Activated naive CD4-positive, alpha-beta T cell treated with Interleukin-2 at 50 U/mL for 16 hours (primary cell): ENCODE data around the gene PCDH11Y.
"Not testable (repeated sequence)": the region's sequence is repeated elsewhere in the genome, so short reads cannot be mapped to it uniquely, and the experiment has no call there.

Source experiments
- DNase-seq: peaks from one replicate; pipeline ENCODE4 v3.0.0-alpha.2; 2020

Gene PCDH11Y, protein sequence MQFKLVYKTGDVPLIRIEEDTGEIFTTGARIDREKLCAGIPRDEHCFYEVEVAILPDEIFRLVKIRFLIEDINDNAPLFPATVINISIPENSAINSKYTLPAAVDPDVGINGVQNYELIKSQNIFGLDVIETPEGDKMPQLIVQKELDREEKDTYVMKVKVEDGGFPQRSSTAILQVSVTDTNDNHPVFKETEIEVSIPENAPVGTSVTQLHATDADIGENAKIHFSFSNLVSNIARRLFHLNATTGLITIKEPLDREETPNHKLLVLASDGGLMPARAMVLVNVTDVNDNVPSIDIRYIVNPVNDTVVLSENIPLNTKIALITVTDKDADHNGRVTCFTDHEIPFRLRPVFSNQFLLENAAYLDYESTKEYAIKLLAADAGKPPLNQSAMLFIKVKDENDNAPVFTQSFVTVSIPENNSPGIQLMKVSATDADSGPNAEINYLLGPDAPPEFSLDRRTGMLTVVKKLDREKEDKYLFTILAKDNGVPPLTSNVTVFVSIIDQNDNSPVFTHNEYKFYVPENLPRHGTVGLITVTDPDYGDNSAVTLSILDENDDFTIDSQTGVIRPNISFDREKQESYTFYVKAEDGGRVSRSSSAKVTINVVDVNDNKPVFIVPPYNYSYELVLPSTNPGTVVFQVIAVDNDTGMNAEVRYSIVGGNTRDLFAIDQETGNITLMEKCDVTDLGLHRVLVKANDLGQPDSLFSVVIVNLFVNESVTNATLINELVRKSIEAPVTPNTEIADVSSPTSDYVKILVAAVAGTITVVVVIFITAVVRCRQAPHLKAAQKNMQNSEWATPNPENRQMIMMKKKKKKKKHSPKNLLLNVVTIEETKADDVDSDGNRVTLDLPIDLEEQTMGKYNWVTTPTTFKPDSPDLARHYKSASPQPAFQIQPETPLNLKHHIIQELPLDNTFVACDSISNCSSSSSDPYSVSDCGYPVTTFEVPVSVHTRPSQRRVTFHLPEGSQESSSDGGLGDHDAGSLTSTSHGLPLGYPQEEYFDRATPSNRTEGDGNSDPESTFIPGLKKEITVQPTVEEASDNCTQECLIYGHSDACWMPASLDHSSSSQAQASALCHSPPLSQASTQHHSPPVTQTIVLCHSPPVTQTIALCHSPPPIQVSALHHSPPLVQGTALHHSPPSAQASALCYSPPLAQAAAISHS (N-terminal part only)

GRCh38 chrY:5000057-5000456 lies at the start of gene PCDH11Y:
TSS of gene PCDH11Y (plus strand) at chrY:5000296. CDS start at chrY:5057100, 56,804 bp downstream.
- DNase-seq: not testable (repeated sequence)

- not testable (repeated sequence) for DNase-seq
Measured at GRCh38 chrY:4967894-4968293, 32.2 kb upstream of the PCDH11Y start.

DNA sequence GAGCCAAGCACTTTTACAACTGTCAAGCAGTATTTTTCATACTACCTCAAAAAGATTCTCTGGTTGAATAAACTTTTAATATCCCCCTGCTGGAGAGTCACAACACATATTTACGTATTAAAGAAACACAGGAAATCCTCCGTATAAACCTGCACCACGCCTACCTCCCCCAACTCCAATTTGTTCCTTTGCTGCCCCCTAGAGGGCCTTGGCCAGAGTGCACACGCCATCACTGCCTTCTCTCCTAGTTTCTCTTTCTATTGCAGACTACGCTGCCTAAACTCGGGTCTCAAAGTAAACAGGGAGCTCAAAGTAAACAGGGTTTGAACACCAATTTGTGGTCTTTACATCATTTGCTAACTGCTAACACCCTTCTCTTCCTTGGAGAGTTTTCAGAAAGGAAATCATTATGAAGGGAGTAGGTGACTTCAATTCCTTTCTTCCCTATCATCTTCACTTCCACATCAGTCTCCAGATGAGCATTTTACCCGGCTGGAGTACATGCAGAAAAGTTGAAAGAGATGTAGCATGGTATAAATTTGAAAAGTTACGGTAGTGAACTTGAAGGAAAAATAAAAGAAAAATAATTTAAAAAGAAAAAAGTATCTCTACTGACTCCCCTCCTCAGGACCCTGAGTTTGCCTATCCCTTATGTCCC lies 8.2 kb upstream of the PCDH11Y start:
- DNase-seq: not testable (repeated sequence)

DNA sequence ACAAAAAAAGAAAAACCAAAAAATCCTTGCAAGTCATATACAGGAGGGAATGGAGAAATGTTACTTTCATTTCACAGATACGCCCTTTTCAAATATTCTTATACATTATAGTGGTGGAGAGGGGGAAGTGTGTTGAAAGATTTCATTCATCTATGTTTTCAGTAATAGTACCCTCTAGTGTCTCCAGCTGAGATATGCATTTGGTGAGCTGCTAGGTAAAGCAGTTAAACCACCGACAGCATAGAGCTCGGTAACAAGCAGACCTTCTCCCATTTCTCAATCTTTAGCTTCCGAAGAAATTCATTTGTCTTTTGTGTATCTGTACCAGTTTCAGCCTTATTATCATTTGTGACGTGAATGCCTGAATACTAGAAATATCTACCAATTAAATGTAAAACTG lies 5.2 kb upstream of the PCDH11Y start:
- DNase-seq: not testable (repeated sequence)

DNA sequence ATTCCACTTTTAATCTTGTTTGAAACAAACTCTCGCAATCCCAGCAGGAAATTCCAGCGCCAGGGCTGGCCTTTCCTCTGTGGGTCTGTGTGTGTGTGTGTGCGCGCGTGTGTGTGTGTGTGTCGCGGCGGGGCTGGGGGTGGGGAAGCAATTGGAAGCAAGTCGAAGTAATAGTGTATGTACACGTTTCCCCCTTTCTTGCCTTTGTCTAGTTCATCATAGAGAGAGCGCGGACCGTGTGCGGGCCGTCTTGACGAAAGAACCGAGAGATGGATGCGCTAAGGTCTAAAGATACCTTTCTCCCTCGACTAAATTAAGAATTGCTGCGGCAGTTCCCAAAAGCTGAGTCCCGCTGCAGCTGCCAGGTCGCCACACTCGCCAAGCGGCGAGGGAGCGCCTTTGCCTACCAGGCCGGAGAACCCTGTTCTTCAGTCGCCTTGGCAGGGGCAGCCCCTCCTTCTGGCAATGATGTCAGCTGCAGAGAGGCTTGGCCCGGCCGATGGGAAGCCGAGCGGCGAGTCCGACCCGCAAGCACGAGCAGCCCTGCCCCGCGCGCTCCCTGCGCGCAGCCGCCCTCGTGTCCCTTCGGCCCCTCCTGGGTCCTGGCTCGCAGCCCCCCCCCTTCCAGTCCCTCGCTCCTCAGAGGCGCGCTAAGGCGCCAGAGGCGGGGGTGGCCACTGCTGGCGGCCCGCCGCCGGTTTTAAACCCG lies 2.5 kb downstream of the PCDH11Y start:
- DNase-seq: not testable (repeated sequence)

DNA sequence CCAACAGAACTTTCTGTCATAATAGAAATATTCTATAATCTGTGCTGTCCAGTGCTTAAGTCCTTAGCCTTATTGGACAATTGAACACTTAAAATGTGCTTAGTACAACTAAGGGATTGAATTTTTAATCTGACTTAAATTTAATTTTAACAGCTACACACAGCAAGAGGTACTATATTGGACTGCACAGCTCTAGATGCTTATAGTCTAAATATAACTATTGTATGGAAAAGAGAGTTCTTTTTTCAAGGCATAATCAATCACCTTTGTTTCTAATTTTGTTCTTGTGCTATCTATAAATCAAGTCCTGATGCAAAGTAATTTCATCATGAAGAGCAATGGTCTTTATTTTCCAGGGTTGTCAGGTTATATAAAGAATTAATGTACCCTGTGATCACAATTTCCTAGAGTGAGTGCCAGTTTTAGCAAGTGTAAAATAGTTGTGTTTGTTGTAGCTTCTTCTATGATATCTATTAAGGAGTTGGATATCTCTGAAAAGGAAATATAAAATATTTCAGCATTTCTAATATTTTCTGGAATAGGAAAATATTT lies 39.0 kb downstream of the PCDH11Y start:
- not testable (repeated sequence) for DNase-seq

DNA sequence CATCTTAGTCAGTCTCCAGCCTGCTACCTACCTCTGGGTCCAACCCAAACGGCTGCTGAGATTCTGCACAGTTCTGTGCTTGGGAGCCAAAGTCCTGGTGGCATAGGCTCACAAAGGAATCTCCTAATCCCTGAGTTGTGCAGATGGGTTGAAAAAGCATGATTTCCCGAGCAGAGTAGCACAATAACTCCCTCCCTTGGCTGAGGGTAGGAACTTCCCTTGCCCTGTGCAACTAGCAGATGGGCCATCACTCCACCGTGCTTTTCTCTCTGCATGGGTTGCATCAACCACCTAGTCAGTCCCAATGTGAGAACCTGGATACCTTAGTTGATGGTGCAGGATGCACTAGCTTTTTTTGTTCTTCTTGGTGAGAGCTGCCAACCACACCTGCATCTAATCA lies 82.9 kb downstream of the PCDH11Y start:
- not testable (repeated sequence) for DNase-seq

DNA sequence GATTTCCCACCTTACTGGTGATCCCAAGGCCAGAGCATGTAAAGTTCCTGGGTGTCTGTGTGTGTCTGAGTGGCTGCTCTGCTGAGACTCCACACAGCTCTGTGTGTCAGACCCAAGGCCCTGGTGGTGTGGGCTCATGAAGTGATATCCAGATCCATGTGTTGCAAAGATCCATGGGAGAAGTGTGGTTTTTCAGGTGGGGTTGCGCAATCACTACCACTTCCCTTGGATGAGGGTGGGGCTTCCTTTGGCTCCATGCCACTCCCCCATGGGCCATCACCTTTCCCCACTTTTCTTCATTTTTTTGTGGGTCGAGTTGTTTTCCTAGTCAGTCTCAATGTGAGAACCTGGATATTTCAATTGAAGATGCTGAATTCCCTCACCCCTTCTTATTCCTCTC lies 182.9 kb downstream of the PCDH11Y start:
- DNase-seq: not testable (repeated sequence)

DNA sequence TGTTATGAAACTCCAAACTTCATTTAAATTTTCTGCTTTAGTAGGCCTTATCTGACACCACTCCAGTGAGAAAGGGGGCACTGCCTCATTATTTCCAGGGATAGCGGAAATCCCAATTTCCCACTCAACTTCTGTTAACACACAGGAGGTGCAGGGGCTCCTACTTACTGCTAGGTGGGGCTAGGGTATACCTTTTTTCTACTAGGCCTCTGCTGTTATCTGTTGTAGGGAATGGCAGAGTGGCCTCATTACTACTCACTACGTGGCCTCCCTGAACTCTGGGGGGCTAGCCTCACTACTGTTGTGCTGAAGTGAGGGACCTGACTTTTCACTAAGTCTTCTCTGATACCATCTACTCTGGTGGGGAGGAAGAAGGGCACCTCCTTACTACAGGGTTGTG lies 215.0 kb downstream of the PCDH11Y start:
- not testable (repeated sequence) for DNase-seq

- DNase-seq: not testable (repeated sequence)
Measured at GRCh38 chrY:5324931-5325330, 324.8 kb downstream of the PCDH11Y start.

- not testable (repeated sequence) for DNase-seq
Measured at GRCh38 chrY:5342220-5342619, 342.1 kb downstream of the PCDH11Y start.

DNA sequence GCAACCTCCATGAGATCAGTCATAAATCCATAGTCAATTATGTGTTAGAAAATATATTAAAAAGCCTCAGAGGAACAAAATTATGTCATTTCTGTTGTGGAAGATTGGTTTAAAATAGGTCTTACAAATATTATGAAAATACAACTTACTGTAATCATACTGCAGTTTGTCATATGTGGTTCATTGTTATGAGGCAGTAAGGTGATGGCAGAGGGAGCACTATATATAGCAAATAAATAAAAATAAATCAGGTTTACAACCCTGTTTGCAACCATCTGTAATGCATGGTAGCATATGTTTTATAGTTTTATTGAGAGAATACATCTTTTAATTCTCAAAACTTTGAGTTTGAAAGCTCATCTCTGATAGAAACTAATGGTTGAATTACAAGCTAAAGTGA lies 543.6 kb downstream of the PCDH11Y start:
- DNase-seq: not testable (repeated sequence)

GRCh38 chrY:5638589-5638988 lies 638.5 kb downstream of the PCDH11Y start:
- DNase-seq: not testable (repeated sequence)

- not testable (repeated sequence) for DNase-seq
Measured at GRCh38 chrY:5679265-5679664, 679.2 kb downstream of the PCDH11Y start.

GRCh38 chrY:5708727-5709126 lies 708.6 kb downstream of the PCDH11Y start:
- DNase-seq: not testable (repeated sequence)

- DNase-seq: not testable (repeated sequence)
Measured at GRCh38 chrY:5709788-5710381, 709.8 kb downstream of the PCDH11Y start.

DNA sequence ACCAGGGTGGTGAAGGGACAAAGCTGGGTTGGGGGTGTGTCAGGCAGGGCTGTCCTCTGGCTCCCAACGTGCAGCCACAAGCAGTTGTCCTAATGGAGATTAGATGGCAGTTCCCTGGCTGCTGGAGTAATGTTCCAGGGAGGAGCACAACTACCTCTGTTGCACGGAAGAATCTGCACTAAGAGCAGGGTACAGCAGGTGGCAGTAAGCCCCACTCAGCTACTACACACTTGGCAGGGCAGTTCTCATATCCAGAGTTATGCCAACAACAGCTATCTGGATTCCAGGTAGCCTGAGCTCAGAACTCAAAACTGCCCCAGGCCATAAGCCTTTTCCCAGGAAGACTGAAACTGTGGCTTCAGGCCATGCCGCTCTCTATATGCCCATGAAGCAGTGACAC lies 761.3 kb downstream of the PCDH11Y start:
- DNase-seq: not testable (repeated sequence)

- DNase-seq: not testable (repeated sequence)
Measured at GRCh38 chrY:5776485-5776884, 776.4 kb downstream of the PCDH11Y start.
